Measurements from ENCODE around the gene NUDT5. TPM values are rescaled to one million over a fixed set of nuclear protein-coding genes. Genes with fewer than 3 reads are reported as not detected.
"Not testable (repeated sequence)": the region's sequence is repeated elsewhere in the genome, so short reads cannot be mapped to it uniquely, and the experiment has no call there.

The NUDT5 gene
- total RNA-seq, 1 experiment from 2014 or later: 160 TPM

DNA sequence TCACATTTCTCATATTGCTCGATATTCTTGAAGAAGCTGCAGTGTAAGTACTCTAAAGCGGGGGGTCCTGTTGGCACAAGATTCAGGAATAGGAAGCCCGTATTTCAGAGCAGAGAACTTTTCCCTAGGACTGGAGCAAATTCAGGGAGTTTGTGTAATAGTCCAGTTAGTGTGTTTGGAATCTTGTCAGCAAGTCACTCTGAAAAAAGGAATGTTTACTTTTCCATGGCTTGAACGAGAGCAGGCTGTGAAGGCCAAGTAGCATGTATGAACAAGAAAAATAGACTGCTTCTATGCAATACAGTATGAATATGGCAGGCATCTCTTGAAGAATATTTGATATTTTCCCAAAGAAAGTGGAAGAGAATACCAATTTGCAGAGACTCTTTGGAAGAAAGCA lies 40.1 kb upstream of the NUDT5 start:
- no peak overlapping the region for H3K4me3 Mint-ChIP-seq (ENCODE audit: unreplicated experiment)
- BruUV-seq (replicated peaks): no TSS peak
- H3K9me3 Mint-ChIP-seq (ENCODE audit: unreplicated experiment): no peaks in the 10 kb centered on the region
- H3K4me1 Mint-ChIP-seq (ENCODE audit: low read depth, unreplicated experiment): peaks cover 14% of the 10 kb centered on the region
- no peak for DNase-seq
- H3K36me3 Mint-ChIP-seq (ENCODE audit: insufficient read depth, unreplicated experiment): peaks cover 85% of the 10 kb centered on the region
- H3K4me3 ChIP-seq (ENCODE audit: low read depth, low read length): no peak overlapping the region
- intact Hi-C loops (cut with micrococcal nuclease; ENCODE audit: unreplicated experiment): no loop called here
- peaks cover 20% of the 10 kb centered on the region for H3K4me1 ChIP-seq
- H3K27me3 Mint-ChIP-seq (ENCODE audit: insufficient read depth, unreplicated experiment): no peaks in the 10 kb centered on the region
- no peak overlapping the region for H3K27ac Mint-ChIP-seq (ENCODE audit: unreplicated experiment)
- H3K27me3 ChIP-seq (replicated peaks; ENCODE audit: control insufficient read depth, insufficient read depth, low read length): no peaks in the 10 kb centered on the region
- no peaks in the 10 kb centered on the region for H3K36me3 ChIP-seq (ENCODE audit: control insufficient read depth, insufficient read depth, low read length)
- ChIA-PET POLR2A (no interaction called here), CTCF (no interaction called here)
- H3K9me3 ChIP-seq: no peaks in the 10 kb centered on the region
- TF ChIP-seq, protein P1, sequence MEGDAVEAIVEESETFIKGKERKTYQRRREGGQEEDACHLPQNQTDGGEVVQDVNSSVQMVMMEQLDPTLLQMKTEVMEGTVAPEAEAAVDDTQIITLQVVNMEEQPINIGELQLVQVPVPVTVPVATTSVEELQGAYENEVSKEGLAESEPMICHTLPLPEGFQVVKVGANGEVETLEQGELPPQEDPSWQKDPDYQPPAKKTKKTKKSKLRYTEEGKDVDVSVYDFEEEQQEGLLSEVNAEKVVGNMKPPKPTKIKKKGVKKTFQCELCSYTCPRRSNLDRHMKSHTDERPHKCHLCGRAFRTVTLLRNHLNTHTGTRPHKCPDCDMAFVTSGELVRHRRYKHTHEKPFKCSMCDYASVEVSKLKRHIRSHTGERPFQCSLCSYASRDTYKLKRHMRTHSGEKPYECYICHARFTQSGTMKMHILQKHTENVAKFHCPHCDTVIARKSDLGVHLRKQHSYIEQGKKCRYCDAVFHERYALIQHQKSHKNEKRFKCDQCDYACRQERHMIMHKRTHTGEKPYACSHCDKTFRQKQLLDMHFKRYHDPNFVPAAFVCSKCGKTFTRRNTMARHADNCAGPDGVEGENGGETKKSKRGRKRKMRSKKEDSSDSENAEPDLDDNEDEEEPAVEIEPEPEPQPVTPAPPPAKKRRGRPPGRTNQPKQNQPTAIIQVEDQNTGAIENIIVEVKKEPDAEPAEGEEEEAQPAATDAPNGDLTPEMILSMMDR (IDR thresholded peaks at IDR 0.05; ENCODE audit: insufficient read depth in 1 of 2, low read depth in 1 of 2, low read length in 1 of 2, severe bottlenecking in 1 of 2, unreplicated experiment in 1 of 2): no peak

DNA sequence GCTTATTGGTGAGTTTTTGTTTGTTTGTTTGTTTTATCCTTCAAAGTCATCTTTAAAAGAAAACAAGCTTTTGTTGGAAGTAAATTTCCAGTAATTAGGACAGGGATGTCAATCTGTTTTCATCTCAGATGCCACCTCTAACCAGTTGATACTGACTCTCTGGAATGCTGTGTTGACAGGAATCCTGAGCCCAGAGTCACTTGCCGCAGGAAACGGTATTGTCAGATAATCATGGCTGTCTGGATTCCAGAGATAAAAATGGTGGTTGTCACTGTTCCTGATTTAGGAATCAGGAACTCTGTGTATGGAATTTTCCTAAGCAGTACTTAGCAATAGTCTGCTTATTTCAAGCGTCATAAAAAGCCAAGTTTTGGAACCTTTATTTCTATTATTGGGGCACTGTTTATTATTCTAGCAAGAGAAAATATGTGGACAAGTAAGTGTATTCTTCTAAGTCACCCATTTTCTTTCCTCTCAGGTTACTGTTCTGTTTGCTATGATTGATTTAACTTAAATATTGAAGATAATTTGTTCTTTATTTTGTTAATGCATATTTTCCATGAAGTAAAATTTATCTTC lies 39.5 kb upstream of the NUDT5 start:
- peaks cover 82% of the 10 kb centered on the region for H3K36me3 Mint-ChIP-seq (ENCODE audit: insufficient read depth, unreplicated experiment)
- Histone ChIP-seq H3K36me3 (ENCODE audit: control insufficient read depth, insufficient read depth, low read length) (no peaks in the 10 kb centered on the region), H3K27me3 (replicated peaks; ENCODE audit: control insufficient read depth, insufficient read depth, low read length) (no peaks in the 10 kb centered on the region), H3K4me1 (peaks cover 20% of the 10 kb centered on the region), H3K9me3 (no peaks in the 10 kb centered on the region), H3K4me3 (ENCODE audit: low read depth, low read length) (no peak overlapping the region)
- no peak overlapping the region for H3K27ac Mint-ChIP-seq (ENCODE audit: unreplicated experiment)
- no peak for DNase-seq
- ChIA-PET CTCF (no interaction called here), POLR2A (no interaction called here)
- no peaks in the 10 kb centered on the region for H3K27me3 Mint-ChIP-seq (ENCODE audit: insufficient read depth, unreplicated experiment)
- H3K9me3 Mint-ChIP-seq (ENCODE audit: unreplicated experiment): no peaks in the 10 kb centered on the region
- H3K4me1 Mint-ChIP-seq (ENCODE audit: low read depth, unreplicated experiment): peaks cover 14% of the 10 kb centered on the region
- TF ChIP-seq, protein P1 (IDR thresholded peaks at IDR 0.05; ENCODE audit: insufficient read depth in 1 of 2, low read depth in 1 of 2, low read length in 1 of 2, severe bottlenecking in 1 of 2, unreplicated experiment in 1 of 2): no peak
- intact Hi-C loops (cut with micrococcal nuclease; ENCODE audit: unreplicated experiment): no loop called here
- BruUV-seq (replicated peaks): no TSS peak
- H3K4me3 Mint-ChIP-seq (ENCODE audit: unreplicated experiment): no peak overlapping the region

DNA sequence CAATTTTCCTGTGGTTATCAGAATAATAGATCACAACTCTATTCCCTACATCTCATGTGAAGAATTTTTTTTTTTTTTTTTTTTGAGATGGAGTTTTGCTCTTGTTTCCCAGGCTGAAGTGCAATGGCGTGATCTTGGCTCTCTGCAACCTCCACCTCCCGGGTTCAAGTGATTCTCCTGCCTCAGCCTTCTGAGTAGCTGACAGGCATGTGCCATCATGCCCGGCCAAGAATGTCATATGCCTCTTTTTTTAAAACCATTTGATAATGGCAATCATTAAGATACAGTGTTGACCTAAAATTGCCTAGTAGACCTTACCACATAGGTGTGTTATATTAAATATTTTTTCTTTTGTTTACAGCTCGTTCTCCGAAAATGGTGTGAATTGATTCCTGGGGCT lies 39.0 kb upstream of the NUDT5 start:
- H3K4me1 ChIP-seq: peaks cover 20% of the 10 kb centered on the region
- CTCF ChIA-PET; intact Hi-C loops (cut with micrococcal nuclease; ENCODE audit: unreplicated experiment); H3K27me3 ChIP-seq (replicated peaks; ENCODE audit: control insufficient read depth, insufficient read depth, low read length); H3K36me3 ChIP-seq (ENCODE audit: control insufficient read depth, insufficient read depth, low read length); H3K4me3 ChIP-seq (ENCODE audit: low read depth, low read length); POLR2A ChIA-PET; H3K27ac Mint-ChIP-seq (ENCODE audit: unreplicated experiment); H3K27me3 Mint-ChIP-seq (ENCODE audit: insufficient read depth, unreplicated experiment); DNase-seq; H3K9me3 Mint-ChIP-seq (ENCODE audit: unreplicated experiment); H3K4me3 Mint-ChIP-seq (ENCODE audit: unreplicated experiment); H3K9me3 ChIP-seq; BruUV-seq (replicated peaks): not testable (repeated sequence)
- peaks cover 14% of the 10 kb centered on the region for H3K4me1 Mint-ChIP-seq (ENCODE audit: low read depth, unreplicated experiment)
- peaks cover 83% of the 10 kb centered on the region for H3K36me3 Mint-ChIP-seq (ENCODE audit: insufficient read depth, unreplicated experiment)

DNA sequence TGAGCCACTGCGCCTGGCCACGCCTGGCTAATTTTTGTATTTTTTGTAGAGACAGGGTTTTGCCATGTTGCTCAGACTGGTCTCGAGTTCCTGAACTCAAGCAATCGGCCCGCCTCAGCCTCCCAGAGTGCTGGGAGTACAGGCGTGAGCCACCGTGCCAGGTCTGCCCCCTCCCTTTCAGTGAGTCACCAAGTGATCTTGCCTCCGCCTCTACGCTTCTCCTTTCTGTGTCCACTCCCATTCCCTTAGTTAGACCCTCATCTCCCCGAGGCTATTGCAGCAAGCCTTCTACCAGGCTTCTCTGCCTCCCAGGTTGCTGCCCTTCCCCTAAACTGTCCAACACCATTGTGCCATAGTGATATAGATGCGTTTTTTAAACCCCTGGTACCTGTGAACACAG lies 33.2 kb upstream of the NUDT5 start:
- H3K36me3 Mint-ChIP-seq (ENCODE audit: insufficient read depth, unreplicated experiment): peaks cover 84% of the 10 kb centered on the region

DNA sequence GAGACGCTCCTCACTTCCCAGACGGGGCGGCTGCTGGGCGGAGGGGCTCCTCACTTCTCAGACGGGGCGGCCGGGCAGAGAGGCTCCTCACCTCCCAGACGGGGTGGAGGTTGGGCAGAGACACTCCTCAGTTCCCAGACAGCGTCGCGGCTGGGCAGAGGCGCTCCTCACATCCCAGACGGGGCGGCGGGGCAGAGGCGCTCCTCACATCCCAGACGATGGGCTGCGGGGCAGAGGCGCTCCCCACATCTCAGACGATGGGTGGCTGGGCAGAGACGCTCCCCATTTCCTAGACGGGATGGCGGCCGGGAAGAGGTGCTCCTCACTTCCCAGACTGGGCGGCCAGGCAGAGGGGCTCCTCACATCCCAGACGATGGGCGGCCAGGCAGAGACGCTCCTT lies 30.7 kb upstream of the NUDT5 start:
- CTCF ChIA-PET; BruUV-seq (replicated peaks); DNase-seq; H3K27ac Mint-ChIP-seq (ENCODE audit: unreplicated experiment); intact Hi-C loops (cut with micrococcal nuclease; ENCODE audit: unreplicated experiment); H3K4me3 Mint-ChIP-seq (ENCODE audit: unreplicated experiment); H3K27me3 Mint-ChIP-seq (ENCODE audit: insufficient read depth, unreplicated experiment); H3K4me1 ChIP-seq; H3K4me3 ChIP-seq (ENCODE audit: low read depth, low read length); H3K9me3 Mint-ChIP-seq (ENCODE audit: unreplicated experiment); H3K27me3 ChIP-seq (replicated peaks; ENCODE audit: control insufficient read depth, insufficient read depth, low read length); POLR2A ChIA-PET; H3K36me3 ChIP-seq (ENCODE audit: control insufficient read depth, insufficient read depth, low read length); H3K4me1 Mint-ChIP-seq (ENCODE audit: low read depth, unreplicated experiment); H3K9me3 ChIP-seq: not testable (repeated sequence)
- peaks cover 92% of the 10 kb centered on the region for H3K36me3 Mint-ChIP-seq (ENCODE audit: insufficient read depth, unreplicated experiment)

More for the DNA sequence above, 33.2 kb upstream of the NUDT5 start:
- Histone ChIP-seq H3K4me3 (ENCODE audit: low read depth, low read length) (no peak overlapping the region), H3K4me1 (no peaks in the 10 kb centered on the region), H3K36me3 (ENCODE audit: control insufficient read depth, insufficient read depth, low read length) (peaks cover 2% of the 10 kb centered on the region; the same call in 1 of the 2 replicates), H3K27me3 (replicated peaks; ENCODE audit: control insufficient read depth, insufficient read depth, low read length) (no peaks in the 10 kb centered on the region), H3K9me3 (no peaks in the 10 kb centered on the region)
- DNase-seq: no peak
- intact Hi-C loops (cut with micrococcal nuclease; ENCODE audit: unreplicated experiment): no loop called here
- Mint-ChIP-seq H3K9me3 (ENCODE audit: unreplicated experiment) (no peaks in the 10 kb centered on the region), H3K4me1 (ENCODE audit: low read depth, unreplicated experiment) (no peaks in the 10 kb centered on the region), H3K4me3 (ENCODE audit: unreplicated experiment) (no peak overlapping the region), H3K27me3 (ENCODE audit: insufficient read depth, unreplicated experiment) (no peaks in the 10 kb centered on the region), H3K27ac (ENCODE audit: unreplicated experiment) (no peak overlapping the region)
- TF ChIP-seq, protein P1 (IDR thresholded peaks at IDR 0.05; ENCODE audit: insufficient read depth in 1 of 2, low read depth in 1 of 2, low read length in 1 of 2, severe bottlenecking in 1 of 2, unreplicated experiment in 1 of 2): no peak
- ChIA-PET CTCF (interaction anchor here (0.8 kb wide), 1 partner anchor 15 kb away, joined by 3 read pairs; no protein-coding TSS in a partner anchor), POLR2A (no interaction called here)
- no TSS peak for BruUV-seq (replicated peaks)

All from Caco-2 (cell line).